ENCODE results near the gene NELL2.
"Not testable (repeated sequence)": the region's sequence is repeated elsewhere in the genome, so short reads cannot be mapped to it uniquely, and the experiment has no call there.

The NELL2 gene

GRCh38 chr12:44778863-44779262 is 97.3 kb downstream of the NELL2 start:
- no peak for DNase-seq (ENCODE audit: low spot score)

GRCh38 chr12:44777044-44777443 is 99.1 kb downstream of the NELL2 start:
- DNase-seq (ENCODE audit: low spot score): no peak

- no peak for DNase-seq (ENCODE audit: low spot score)
These were observed 100.2 kb downstream of the NELL2 start for GRCh38 chr12:44775901-44776300.

GRCh38 chr12:44774815-44775411 is 101.2 kb downstream of the NELL2 start:
- DNase-seq (ENCODE audit: low spot score): peak; percentile 60

- DNase-seq (ENCODE audit: low spot score): no peak
These were observed 104.6 kb downstream of the NELL2 start for GRCh38 chr12:44771485-44772021.

- no peak for DNase-seq (ENCODE audit: low spot score)
These were observed 110.3 kb downstream of the NELL2 start for GRCh38 chr12:44765796-44766195.

GRCh38 chr12:44763021-44763420 is 113.1 kb downstream of the NELL2 start:
- DNase-seq (ENCODE audit: low spot score): no peak

GRCh38 chr12:44759289-44759688 is 116.8 kb downstream of the NELL2 start:
- no peak for DNase-seq (ENCODE audit: low spot score)

GRCh38 chr12:44750468-44750867 is 125.6 kb downstream of the NELL2 start:
- peak; percentile 9 for DNase-seq (ENCODE audit: low spot score)

- DNase-seq (ENCODE audit: low spot score): no peak
These were observed 126.5 kb downstream of the NELL2 start for GRCh38 chr12:44749566-44749965.

GRCh38 chr12:44748950-44749468 is 127.1 kb downstream of the NELL2 start:
- no peak for DNase-seq (ENCODE audit: low spot score)

GRCh38 chr12:44741292-44741980 is 134.7 kb downstream of the NELL2 start:
- not testable (repeated sequence) for DNase-seq (ENCODE audit: low spot score)

- DNase-seq (ENCODE audit: low spot score): no peak
These were observed 138.1 kb downstream of the NELL2 start for GRCh38 chr12:44738051-44738450.

GRCh38 chr12:44728566-44728965 is 147.5 kb downstream of the NELL2 start:
- no peak for DNase-seq (ENCODE audit: low spot score)

- no peak for DNase-seq (ENCODE audit: low spot score)
These were observed 155.8 kb downstream of the NELL2 start for GRCh38 chr12:44720265-44720664.

GRCh38 chr12:44717612-44718011 is 158.5 kb downstream of the NELL2 start:
- DNase-seq (ENCODE audit: low spot score): no peak

- DNase-seq (ENCODE audit: low spot score): no peak
These were observed 159.4 kb downstream of the NELL2 start for GRCh38 chr12:44716711-44717110.

- DNase-seq (ENCODE audit: low spot score): no peak
These were observed 164.4 kb downstream of the NELL2 start for GRCh38 chr12:44711736-44712135.

GRCh38 chr12:44709166-44709565 is 166.9 kb downstream of the NELL2 start:
- no peak for DNase-seq (ENCODE audit: low spot score)

- no peak for DNase-seq (ENCODE audit: low spot score)
These were observed 167.9 kb downstream of the NELL2 start for GRCh38 chr12:44708218-44708617.

- DNase-seq (ENCODE audit: low spot score): no peak
These were observed 172.8 kb downstream of the NELL2 start for GRCh38 chr12:44703182-44703910.

- no peak for DNase-seq (ENCODE audit: low spot score)
These were observed 178.6 kb downstream of the NELL2 start for GRCh38 chr12:44697511-44697910.

GRCh38 chr12:44696542-44696941 is 179.6 kb downstream of the NELL2 start:
- no peak for DNase-seq (ENCODE audit: low spot score)

All from iPS-NIHi11 (cell line).